ENCODE data around the gene CITED4.

CITED4 gene

GRCh38 chr1:40893946-40894345 is 31.8 kb upstream of the CITED4 start:
- no peaks in the 10 kb centered on the region for H3K27me3 ChIP-seq (ENCODE audit: insufficient read depth, low read length, poor library complexity, severe bottlenecking)

GRCh38 chr1:40892354-40892753 is 30.2 kb upstream of the CITED4 start:
- no peak overlapping the region for H3K4me3 ChIP-seq (ENCODE audit: low read length, poor library complexity, severe bottlenecking)
- no peaks in the 10 kb centered on the region for H3K36me3 ChIP-seq (ENCODE audit: insufficient read depth, low read length)
- no peaks in the 10 kb centered on the region for H3K4me1 ChIP-seq (ENCODE audit: insufficient read depth, low read length, poor library complexity, severe bottlenecking)
- no peak overlapping the region for H3K9ac ChIP-seq (ENCODE audit: low read depth, low read length, poor library complexity, severe bottlenecking)
- H4K20me1 ChIP-seq (ENCODE audit: insufficient read depth, low read length, poor library complexity, severe bottlenecking), result no peaks in the 10 kb centered on the region
- H3F3A ChIP-seq (ENCODE audit: low read depth), result no peaks in the 10 kb centered on the region
- H3K4me2 ChIP-seq (ENCODE audit: low read depth, low read length, poor library complexity, severe bottlenecking), result no peak overlapping the region
- no peaks in the 10 kb centered on the region for H3K27me3 ChIP-seq (ENCODE audit: insufficient read depth, low read length, poor library complexity, severe bottlenecking)
- H2AFZ ChIP-seq (ENCODE audit: low read length), result no peak overlapping the region
- no peaks in the 10 kb centered on the region for H3K79me2 ChIP-seq (ENCODE audit: insufficient read depth, low read length)
- peaks cover 11% of the 10 kb centered on the region; the same call in 1 of the 2 replicates for H3K9me3 ChIP-seq (ENCODE audit: insufficient read depth, low read depth, low read length)
- no peaks in the 10 kb centered on the region for H3K9me2 ChIP-seq (replicated peaks; ENCODE audit: low read depth, low read length)
- TF ChIP-seq EZH2phosphoT487 (IDR thresholded peaks at IDR 0.05; ENCODE audit: borderline replicate concordance), result no peak
- TF ChIP-seq CTCF (conservative IDR thresholded peaks at IDR 0.05; ENCODE audit: low read length), result no peak

More at GRCh38 chr1:40893946-40894345, 31.8 kb upstream of the CITED4 start:
- Histone ChIP-seq H3K79me2 (ENCODE audit: insufficient read depth, low read length) (no peaks in the 10 kb centered on the region), H3K4me1 (ENCODE audit: insufficient read depth, low read length, poor library complexity, severe bottlenecking) (no peaks in the 10 kb centered on the region), H3K36me3 (ENCODE audit: insufficient read depth, low read length) (no peaks in the 10 kb centered on the region), H3K9me2 (replicated peaks; ENCODE audit: low read depth, low read length) (no peaks in the 10 kb centered on the region), H3K9me3 (ENCODE audit: insufficient read depth, low read depth, low read length) (peaks cover 11% of the 10 kb centered on the region; the same call in 1 of the 2 replicates), H3K9ac (ENCODE audit: low read depth, low read length, poor library complexity, severe bottlenecking) (no peak overlapping the region), H3F3A (ENCODE audit: low read depth) (no peaks in the 10 kb centered on the region), H3K4me3 (ENCODE audit: low read length, poor library complexity, severe bottlenecking) (no peak overlapping the region), H2AFZ (ENCODE audit: low read length) (no peak overlapping the region), H4K20me1 (ENCODE audit: insufficient read depth, low read length, poor library complexity, severe bottlenecking) (no peaks in the 10 kb centered on the region), H3K4me2 (ENCODE audit: low read depth, low read length, poor library complexity, severe bottlenecking) (no peak overlapping the region)
- TF ChIP-seq CTCF (conservative IDR thresholded peaks at IDR 0.05; ENCODE audit: low read length) (no peak), EZH2phosphoT487 (IDR thresholded peaks at IDR 0.05; ENCODE audit: borderline replicate concordance) (no peak)

GRCh38 chr1:40890771-40891170 is 28.6 kb upstream of the CITED4 start:
- H3F3A ChIP-seq (ENCODE audit: low read depth), result no peaks in the 10 kb centered on the region
- H3K36me3 ChIP-seq (ENCODE audit: insufficient read depth, low read length), result no peaks in the 10 kb centered on the region
- H3K9me2 ChIP-seq (replicated peaks; ENCODE audit: low read depth, low read length), result no peaks in the 10 kb centered on the region
- no peak overlapping the region for H3K9ac ChIP-seq (ENCODE audit: low read depth, low read length, poor library complexity, severe bottlenecking)
- no peak overlapping the region for H2AFZ ChIP-seq (ENCODE audit: low read length)
- no peaks in the 10 kb centered on the region for H3K4me1 ChIP-seq (ENCODE audit: insufficient read depth, low read length, poor library complexity, severe bottlenecking)
- H3K4me2 ChIP-seq (ENCODE audit: low read depth, low read length, poor library complexity, severe bottlenecking), result no peak overlapping the region
- H3K79me2 ChIP-seq (ENCODE audit: insufficient read depth, low read length), result no peaks in the 10 kb centered on the region
- H3K4me3 ChIP-seq (ENCODE audit: low read length, poor library complexity, severe bottlenecking), result no peak overlapping the region
- H3K9me3 ChIP-seq (ENCODE audit: insufficient read depth, low read depth, low read length), result peaks cover 11% of the 10 kb centered on the region; the same call in 1 of the 2 replicates
- TF ChIP-seq EZH2phosphoT487 (IDR thresholded peaks at IDR 0.05; ENCODE audit: borderline replicate concordance) (no peak), CTCF (conservative IDR thresholded peaks at IDR 0.05; ENCODE audit: low read length) (no peak)
- H4K20me1 ChIP-seq (ENCODE audit: insufficient read depth, low read length, poor library complexity, severe bottlenecking), result no peaks in the 10 kb centered on the region
- no peaks in the 10 kb centered on the region for H3K27me3 ChIP-seq (ENCODE audit: insufficient read depth, low read length, poor library complexity, severe bottlenecking)

All from Loucy (cell line).